Fibroblast of skin of scalp (primary cell): Measurements from ENCODE around the gene ANAPC2.
A peak's percentile ranks its signal among the peaks of the same experiment; 100 is the strongest.

Experiments used
- DNase-seq: peaks from one replicate; pipeline ENCODE4 v3.0.0-alpha.2; 2013

ANAPC2 gene

GRCh38 chr9:137214620-137215019 lies 26.3 kb upstream of the ANAPC2 start:
- DNase-seq, result no peak

GRCh38 chr9:137213160-137214060 lies 25.1 kb upstream of the ANAPC2 start:
- no peak for DNase-seq

- no peak for DNase-seq
Measured at GRCh38 chr9:137212520-137212919, 24.2 kb upstream of the ANAPC2 start.

GRCh38 chr9:137211532-137211931 lies 23.2 kb upstream of the ANAPC2 start:
- no peak for DNase-seq

- no peak for DNase-seq
Measured at GRCh38 chr9:137206602-137207001, 18.2 kb upstream of the ANAPC2 start.

- peak; percentile 87 for DNase-seq
Measured at GRCh38 chr9:137205126-137206069, 17.0 kb upstream of the ANAPC2 start, which contains the start of the genes NDOR1 and TMEM203. Gene NDOR1, plus strand, starts transcription at chr9:137205700. Its CDS starts 78 bp downstream, at chr9:137205778. Gene TMEM203, minus strand, starts transcription at chr9:137205648. Its CDS starts 234 bp downstream, at chr9:137205414.

GRCh38 chr9:137204731-137205125 lies 16.4 kb upstream of the ANAPC2 start:
- DNase-seq, result no peak

GRCh38 chr9:137202966-137203365 lies 14.6 kb upstream of the ANAPC2 start:
- DNase-seq, result no peak

- DNase-seq, result no peak
Measured at GRCh38 chr9:137201205-137201868, 13.0 kb upstream of the ANAPC2 start.

- DNase-seq, result peak; percentile 100
Measured at GRCh38 chr9:137200311-137201204, 12.2 kb upstream of the ANAPC2 start, which contains the start of gene TPRN. Gene TPRN, minus strand, starts transcription at chr9:137200741. Its CDS starts 30 bp downstream, at chr9:137200711.

- DNase-seq, result no peak
Measured at GRCh38 chr9:137199411-137200121, 11.2 kb upstream of the ANAPC2 start.

GRCh38 chr9:137198902-137199283 lies 10.5 kb upstream of the ANAPC2 start:
- no peak for DNase-seq

GRCh38 chr9:137198051-137198901 lies 9.9 kb upstream of the ANAPC2 start:
- DNase-seq, result no peak

- no peak for DNase-seq
Measured at GRCh38 chr9:137195525-137196220, 7.3 kb upstream of the ANAPC2 start.

GRCh38 chr9:137194909-137195308 lies 6.5 kb upstream of the ANAPC2 start:
- DNase-seq, result no peak

- no peak for DNase-seq
Measured at GRCh38 chr9:137194388-137194787, 6.0 kb upstream of the ANAPC2 start.

GRCh38 chr9:137193771-137194170 lies 5.4 kb upstream of the ANAPC2 start:
- no peak for DNase-seq

- no peak for DNase-seq
Measured at GRCh38 chr9:137192859-137193258, 4.5 kb upstream of the ANAPC2 start.

- DNase-seq, result no peak
Measured at GRCh38 chr9:137192448-137192780, 4.1 kb upstream of the ANAPC2 start.
